Muscle layer of duodenum (tissue), 2 donors: ENCODE measurements around the gene TUBB4B.
"Not testable (repeated sequence)": the region's sequence is repeated elsewhere in the genome, so short reads cannot be mapped to it uniquely, and the experiment has no call there.

Experiments used
- H3K27ac ChIP-seq: one replicate; pipeline ENCODE4 v1.7.0; 2013; ENCODE audit warnings: mild to moderate bottlenecking, low read length
- H3K27me3 ChIP-seq: one replicate; pipeline ENCODE4 v1.7.0; 2013; ENCODE audit warnings: low read depth, mild to moderate bottlenecking, control low read depth, low read length
- H3K36me3 ChIP-seq, 2 donors: one replicate each; pipeline ENCODE4 v1.7.0; 2013; ENCODE audit warnings: low read length in 2 of 2, control low read depth in 1 of 2, mild to moderate bottlenecking in 1 of 2; ENCODE audit not compliant: insufficient read depth in 2 of 2, control insufficient read depth in 1 of 2
- H3K4me1 ChIP-seq, 2 donors: one replicate each; pipeline ENCODE4 v1.7.0; 2013; ENCODE audit warnings: low read length in 2 of 2, mild to moderate bottlenecking in 2 of 2, control low read depth in 1 of 2, moderate library complexity in 1 of 2; ENCODE audit not compliant: insufficient read depth in 2 of 2, control insufficient read depth in 1 of 2
- H3K4me3 ChIP-seq, 2 donors: one replicate each; pipeline ENCODE4 v1.7.0; 2013; ENCODE audit warnings: low read length in 2 of 2, low read depth in 1 of 2, mild to moderate bottlenecking in 1 of 2
- H3K9me3 ChIP-seq, 2 donors: one replicate each; pipeline ENCODE4 v1.7.0; 2013; ENCODE audit warnings: low read length in 2 of 2, control low read depth in 1 of 2, mild to moderate bottlenecking in 1 of 2; ENCODE audit not compliant: control insufficient read depth in 1 of 2
- donor health status: healthy.

The TUBB4B gene

DNA sequence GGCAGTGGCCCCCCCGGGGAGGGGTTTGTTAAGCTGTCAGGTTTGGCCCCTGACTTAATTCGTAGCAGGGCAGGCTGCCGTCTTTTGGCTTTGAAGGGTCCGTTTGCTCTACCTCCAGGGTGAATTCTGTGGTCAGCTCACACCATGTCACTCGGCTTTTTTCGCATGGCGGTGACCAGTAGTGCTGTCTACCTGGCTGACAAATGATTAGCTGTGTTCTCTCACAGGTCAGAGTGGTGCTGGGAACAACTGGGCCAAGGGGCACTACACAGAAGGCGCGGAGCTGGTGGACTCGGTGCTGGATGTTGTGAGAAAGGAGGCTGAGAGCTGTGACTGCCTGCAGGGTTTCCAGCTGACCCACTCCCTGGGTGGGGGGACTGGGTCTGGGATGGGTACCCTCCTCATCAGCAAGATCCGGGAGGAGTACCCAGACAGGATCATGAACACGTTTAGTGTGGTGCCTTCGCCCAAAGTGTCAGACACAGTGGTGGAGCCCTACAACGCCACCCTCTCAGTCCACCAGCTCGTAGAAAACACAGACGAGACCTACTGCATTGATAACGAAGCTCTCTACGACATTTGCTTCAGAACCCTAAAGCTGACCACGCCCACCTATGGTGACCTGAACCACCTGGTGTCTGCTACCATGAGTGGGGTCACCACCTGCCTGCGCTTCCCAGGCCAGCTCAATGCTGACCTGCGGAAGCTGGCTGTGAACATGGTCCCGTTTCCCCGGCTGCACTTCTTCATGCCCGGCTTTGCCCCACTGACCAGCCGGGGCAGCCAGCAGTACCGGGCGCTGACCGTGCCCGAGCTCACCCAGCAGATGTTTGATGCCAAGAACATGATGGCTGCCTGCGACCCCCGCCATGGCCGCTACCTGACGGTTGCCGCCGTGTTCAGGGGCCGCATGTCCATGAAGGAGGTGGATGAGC, 1.4 kb downstream of the TUBB4B start:
- H3K27ac ChIP-seq = peak overlapping the region; percentile 79
- H3K27me3 ChIP-seq = no peaks in the 10 kb centered on the region
- H3K4me1 ChIP-seq = peaks cover 0 to 43% of the 10 kb centered on the region in 2 donors
- peaks cover 0 to 10% of the 10 kb centered on the region in 2 donors for H3K36me3 ChIP-seq
- H3K9me3 ChIP-seq = no peaks in the 10 kb centered on the region
- H3K4me3 ChIP-seq = peak overlapping the region; percentile 74 to 82

DNA sequence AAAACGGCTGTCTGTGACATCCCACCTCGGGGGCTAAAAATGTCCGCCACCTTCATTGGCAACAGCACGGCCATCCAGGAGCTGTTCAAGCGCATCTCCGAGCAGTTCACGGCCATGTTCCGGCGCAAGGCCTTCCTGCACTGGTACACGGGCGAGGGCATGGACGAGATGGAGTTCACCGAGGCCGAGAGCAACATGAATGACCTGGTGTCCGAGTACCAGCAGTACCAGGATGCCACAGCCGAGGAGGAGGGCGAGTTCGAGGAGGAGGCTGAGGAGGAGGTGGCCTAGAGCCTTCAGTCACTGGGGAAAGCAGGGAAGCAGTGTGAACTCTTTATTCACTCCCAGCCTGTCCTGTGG, 2.2 kb downstream of the TUBB4B start:
- Histone ChIP-seq H3K4me1 (peaks cover 0 to 36% of the 10 kb centered on the region in 2 donors), H3K4me3 (peak overlapping the region in 1 of 2 donors; percentile 33), H3K36me3 (peaks cover 0 to 10% of the 10 kb centered on the region in 2 donors)
- H3K27me3 ChIP-seq, H3K9me3 ChIP-seq, H3K27ac ChIP-seq: not testable (repeated sequence)

DNA sequence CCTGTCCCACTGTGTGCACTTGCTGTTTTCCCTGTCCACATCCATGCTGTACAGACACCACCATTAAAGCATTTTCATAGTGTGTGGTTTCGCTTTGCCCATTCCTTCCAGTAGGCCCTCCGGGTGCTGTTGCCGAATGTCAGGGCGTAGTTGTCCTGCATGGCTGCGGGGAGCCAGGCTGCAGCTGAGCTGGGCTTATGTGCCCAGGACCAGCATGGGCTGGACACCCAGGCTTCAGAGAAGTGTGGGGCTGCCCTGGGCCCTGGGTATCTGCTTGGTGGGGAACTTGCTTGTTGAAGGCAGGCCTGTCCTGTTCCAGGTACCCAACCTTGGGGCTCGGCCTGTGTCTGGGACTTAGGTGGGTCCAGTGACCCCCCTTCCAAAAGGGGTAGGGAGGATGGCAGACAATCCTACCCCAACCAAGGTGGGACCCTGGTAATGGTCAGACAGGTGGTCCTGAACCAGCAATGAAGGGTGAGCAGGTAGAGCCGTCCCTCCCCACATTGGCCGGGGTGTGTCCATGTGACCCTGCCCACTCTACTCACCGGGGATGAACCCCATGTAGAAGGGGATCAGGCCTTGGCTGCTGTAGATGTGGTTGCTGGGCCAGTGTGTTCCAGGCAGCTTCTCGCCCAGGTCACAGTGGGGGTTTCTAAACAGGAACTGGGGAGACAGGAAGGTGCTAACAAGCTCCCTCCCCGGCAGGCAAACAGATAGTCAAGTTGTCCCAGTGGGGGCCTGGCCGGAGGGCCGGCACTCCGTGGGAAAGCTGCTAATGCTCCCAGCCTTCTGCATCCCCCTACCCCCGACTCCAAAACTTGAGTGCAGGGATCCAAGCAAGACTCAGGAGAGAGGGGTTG, 2.8 kb downstream of the TUBB4B start:
- Histone ChIP-seq H3K27me3 (no peaks in the 10 kb centered on the region), H3K9me3 (no peaks in the 10 kb centered on the region), H3K36me3 (peaks cover 0 to 10% of the 10 kb centered on the region in 2 donors), H3K4me1 (peaks cover 0 to 30% of the 10 kb centered on the region in 2 donors), H3K4me3 (peak overlapping the region in 1 of 2 donors; percentile 33), H3K27ac (no peak overlapping the region)

DNA sequence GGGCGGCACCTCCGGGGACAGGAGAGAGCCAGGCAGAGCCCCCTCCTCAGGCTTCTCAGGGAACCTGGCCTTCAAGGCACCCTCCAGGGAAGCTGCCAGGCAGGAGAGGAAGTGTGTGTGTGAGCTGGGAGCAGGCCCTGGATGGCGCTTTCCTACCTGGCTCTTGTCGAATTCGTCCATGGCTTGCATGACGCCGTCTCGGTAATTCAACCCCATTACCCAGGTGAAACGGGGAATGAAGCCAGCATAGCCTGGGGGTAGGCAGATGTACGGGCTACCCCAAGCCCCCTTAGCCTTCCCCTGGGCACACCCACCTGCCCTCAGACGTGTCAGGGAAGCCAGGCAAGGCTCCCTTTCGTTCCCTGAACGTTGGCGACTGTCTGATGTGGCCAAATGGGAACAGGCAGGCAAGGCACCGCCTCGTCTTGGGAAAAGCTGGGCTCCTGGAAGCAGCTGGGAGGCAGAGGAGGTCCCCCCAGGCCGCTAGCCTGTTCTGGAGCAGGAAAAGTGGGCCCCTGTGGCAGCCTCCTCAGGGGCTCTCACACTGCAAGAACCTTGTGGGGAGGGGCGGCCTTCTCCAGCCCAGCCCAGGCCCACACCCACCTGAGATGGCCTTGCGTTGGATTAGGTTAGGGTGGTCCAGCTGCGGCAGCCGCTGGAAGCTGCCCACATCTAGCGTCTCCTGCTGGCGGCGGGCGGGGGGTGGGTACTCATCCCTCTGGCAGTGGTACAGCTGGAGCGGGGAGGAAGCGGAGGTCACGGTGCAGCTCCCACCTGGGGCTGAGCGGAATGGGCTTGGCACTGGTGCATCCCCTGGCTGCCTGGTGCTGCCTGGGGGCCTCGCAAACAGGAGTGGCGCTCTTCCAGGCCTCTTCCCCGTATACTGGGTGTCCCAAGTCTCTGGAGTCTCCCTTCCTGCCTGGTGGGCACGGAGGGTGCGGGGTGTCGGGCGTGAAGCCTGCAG, 3.7 kb downstream of the TUBB4B start:
- H3K36me3 ChIP-seq = peaks cover 0 to 10% of the 10 kb centered on the region in 2 donors
- H3K4me3 ChIP-seq = no peak overlapping the region
- no peaks in the 10 kb centered on the region for H3K9me3 ChIP-seq
- H3K4me1 ChIP-seq = peaks cover 0 to 22% of the 10 kb centered on the region in 2 donors
- no peaks in the 10 kb centered on the region for H3K27me3 ChIP-seq
- H3K27ac ChIP-seq = no peak overlapping the region

DNA sequence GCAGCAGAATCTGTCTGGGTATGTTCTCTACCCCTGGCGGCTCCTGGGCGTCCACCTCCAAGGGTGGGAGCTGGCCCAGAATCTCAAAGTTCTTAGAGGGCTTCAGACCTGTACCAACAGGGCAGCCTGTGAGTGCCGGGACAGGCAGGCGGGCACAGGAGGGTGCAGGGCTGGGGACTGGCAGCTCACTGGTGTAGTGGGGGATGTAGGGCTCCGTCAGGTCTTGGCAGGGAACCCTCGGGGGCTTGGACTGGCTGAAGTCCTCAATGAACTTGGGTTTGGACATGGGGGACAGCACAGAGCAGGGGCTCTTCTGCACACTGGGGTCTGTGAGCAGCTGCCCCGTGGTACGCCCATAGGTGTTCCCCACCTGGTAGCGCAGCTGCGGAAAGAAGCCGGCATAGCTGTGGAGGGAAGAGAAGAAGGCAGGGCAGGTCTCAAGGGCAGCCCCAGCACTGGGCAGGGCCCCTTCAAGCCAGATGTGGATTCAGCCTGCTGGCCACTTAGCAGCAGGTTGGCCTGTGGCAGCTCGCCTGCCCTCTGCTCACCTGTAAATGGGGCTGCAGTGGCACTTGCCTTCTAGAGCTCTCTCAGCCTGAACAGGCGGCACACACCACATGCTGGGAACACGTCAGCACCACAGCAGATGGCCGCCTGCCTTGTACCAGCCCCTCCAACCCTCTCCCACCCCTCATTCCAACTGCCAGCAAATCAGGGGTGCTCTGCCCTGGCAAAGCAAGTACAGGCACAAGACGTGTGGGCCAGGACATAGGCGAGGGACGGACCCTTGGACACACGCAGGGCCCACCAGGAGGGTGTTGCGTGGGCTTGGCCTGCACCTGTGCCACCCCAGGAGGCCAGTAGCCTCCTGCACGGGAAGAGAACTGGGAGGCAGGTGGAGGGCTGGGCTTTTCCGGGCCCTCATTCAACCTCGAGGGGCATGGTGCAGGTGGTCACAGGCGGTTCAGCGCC, 4.6 kb downstream of the TUBB4B start:
- Histone ChIP-seq H3K36me3 (peaks cover 0 to 10% of the 10 kb centered on the region in 2 donors), H3K4me1 (peaks cover 0 to 22% of the 10 kb centered on the region in 2 donors), H3K4me3 (no peak overlapping the region), H3K27me3 (no peaks in the 10 kb centered on the region), H3K27ac (no peak overlapping the region), H3K9me3 (no peaks in the 10 kb centered on the region)

DNA sequence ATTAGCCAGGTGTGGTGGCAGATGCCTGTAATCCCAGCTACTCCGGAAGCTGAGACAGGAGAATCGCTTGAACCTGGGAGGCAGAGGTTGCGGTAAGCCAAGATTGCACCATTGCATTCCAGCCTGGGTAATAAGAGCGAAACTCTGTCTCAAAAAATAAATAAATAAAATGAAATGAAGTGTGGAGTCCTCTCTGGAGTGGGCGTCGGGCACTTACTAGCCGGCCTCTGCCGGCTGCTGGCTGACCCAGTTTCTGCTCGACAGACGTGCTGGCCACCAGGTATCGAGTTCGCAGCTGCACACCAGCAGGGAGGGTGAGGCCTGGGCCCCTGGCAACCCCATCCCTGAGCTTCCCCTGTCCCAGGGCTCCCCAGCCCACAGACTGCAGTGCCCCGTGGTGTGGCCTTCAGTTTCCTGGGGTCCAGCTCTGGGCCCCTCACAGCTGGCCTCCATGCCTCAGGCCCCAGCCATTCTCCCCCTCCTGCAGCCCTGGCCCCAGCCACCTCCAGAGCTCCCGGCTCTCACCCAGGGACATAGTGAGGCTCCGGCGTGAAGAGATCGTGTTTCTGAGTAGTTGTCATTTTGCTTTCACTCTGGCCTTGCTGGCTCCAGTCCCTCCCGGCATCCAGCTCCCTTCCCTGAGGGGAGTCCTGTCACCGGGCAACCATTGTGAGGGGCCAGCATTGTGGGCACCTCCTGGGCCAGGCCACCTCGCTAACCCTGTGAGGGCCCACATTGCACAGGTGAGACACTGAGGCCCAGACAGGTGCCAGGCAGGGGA, 6.2 kb downstream of the TUBB4B start:
- peaks cover 0 to 17% of the 10 kb centered on the region in 2 donors for H3K4me1 ChIP-seq
- H3K9me3 ChIP-seq = no peaks in the 10 kb centered on the region
- peaks cover 0 to 10% of the 10 kb centered on the region in 2 donors for H3K36me3 ChIP-seq
- H3K27ac ChIP-seq = no peak overlapping the region
- no peak overlapping the region for H3K4me3 ChIP-seq
- no peaks in the 10 kb centered on the region for H3K27me3 ChIP-seq

DNA sequence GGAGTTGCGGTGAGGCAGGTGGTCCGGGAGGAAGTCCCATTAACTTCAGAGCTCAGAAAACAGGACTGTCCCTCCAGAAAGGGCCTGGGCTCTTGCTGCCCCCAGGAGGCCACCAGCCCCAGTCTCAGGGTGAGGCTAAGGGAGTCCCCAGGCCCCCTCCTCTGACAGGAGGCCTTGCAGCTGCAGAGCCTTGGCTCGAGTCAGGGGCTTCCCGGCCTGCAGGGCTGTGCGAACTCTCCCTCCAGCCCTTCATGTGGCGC, 6.8 kb downstream of the TUBB4B start:
- H3K4me1 ChIP-seq = peaks cover 0 to 12% of the 10 kb centered on the region in 2 donors
- no peak overlapping the region for H3K27ac ChIP-seq
- H3K27me3 ChIP-seq = no peaks in the 10 kb centered on the region
- no peak overlapping the region for H3K4me3 ChIP-seq
- H3K9me3 ChIP-seq = no peaks in the 10 kb centered on the region
- peaks cover 0 to 8% of the 10 kb centered on the region in 2 donors for H3K36me3 ChIP-seq

DNA sequence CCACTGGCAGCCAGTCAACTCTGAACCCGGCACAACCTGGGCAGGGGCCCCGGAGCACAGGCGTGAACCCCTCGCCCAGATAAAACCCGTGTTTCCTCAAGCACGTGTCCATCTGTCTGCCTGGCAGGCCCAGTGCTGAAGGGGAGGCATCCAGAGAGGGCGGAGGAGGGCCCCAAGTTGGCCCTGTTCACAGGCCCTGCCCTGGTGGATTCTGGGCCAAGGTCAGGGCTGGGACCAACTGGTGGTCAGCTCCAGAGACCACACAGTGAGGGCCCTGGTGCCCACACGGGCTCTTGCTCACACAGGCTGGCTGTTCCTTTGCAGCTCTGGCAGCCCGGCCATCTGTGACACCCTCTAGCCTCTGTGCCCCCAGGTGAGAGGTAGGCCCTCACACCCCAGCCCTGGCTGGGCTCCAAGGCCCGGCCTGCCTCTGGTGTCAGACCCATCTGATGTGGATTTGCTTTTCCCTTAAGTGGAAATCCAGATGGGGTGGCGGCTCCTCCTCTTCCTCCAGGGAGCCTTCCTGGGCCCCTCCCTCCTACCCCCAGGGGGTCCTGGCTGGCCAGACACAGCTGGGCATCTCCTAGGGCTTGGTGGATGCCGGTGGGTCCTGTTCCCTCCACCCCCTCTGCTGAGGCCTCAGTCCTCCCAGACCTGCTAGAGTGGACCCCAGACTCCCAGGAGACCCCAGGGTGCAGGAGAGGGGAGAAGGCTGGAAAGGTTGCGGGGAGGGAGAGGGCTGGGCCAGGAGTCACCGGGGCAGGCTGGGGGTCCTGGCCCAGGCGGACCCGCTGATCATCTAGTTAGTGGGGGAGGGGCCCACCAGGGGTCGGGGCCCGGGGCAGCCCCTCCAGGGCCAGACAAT, 9.5 kb downstream of the TUBB4B start:
- Histone ChIP-seq H3K27me3 (no peaks in the 10 kb centered on the region), H3K4me1 (peaks cover 0 to 8% of the 10 kb centered on the region in 2 donors), H3K4me3 (no peak overlapping the region), H3K27ac (no peak overlapping the region), H3K9me3 (no peaks in the 10 kb centered on the region), H3K36me3 (no peaks in the 10 kb centered on the region)

DNA sequence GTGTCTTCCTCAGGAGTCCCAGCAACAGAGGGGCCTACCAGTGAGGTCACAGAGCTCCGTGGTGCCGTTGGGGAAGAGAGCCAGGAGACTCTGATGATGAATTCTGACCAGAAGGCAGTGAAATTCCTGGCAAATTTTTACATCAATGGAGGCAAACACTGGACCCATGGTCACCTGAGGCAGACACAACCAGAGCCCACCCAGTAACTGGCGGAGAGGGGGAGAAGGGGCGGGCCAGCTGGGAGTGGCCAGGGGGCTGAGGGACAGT, 10.0 kb downstream of the TUBB4B start, which contains the start of gene STPG3:
Gene STPG3 (plus strand): TSS at position 93 of the 268 bp plus-strand sequence. CDS start 1 bp downstream, at position 94.
- no peak within 1 kb of the TSS for H3K27ac ChIP-seq
- H3K4me3 ChIP-seq = no peak within 1 kb of the TSS
- peaks cover 2 to 13% of the 10 kb centered on the region in 2 donors for H3K4me1 ChIP-seq
- H3K27me3 ChIP-seq = no peaks in the 10 kb centered on the region
- no peaks in the 10 kb centered on the region for H3K9me3 ChIP-seq
- no peaks in the 10 kb centered on the region for H3K36me3 ChIP-seq
